ENCODE results near the gene TCAP.

The TCAP gene

GRCh38 chr17:39664581-39665561 lies at the start of gene TCAP:
TCAP (plus strand) TSS chr17:39665349; CDS start chr17:39665360, 11 bp downstream.
- no peak for DNase-seq (ENCODE audit: low spot score)

GRCh38 chr17:39615434-39615833 lies 49.7 kb upstream of the TCAP start:
- DNase-seq (ENCODE audit: low spot score), result no peak

- DNase-seq (ENCODE audit: low spot score), result no peak
Observed at GRCh38 chr17:39617100-39617445, 48.1 kb upstream of the TCAP start.

GRCh38 chr17:39617446-39618245 lies 47.5 kb upstream of the TCAP start:
- DNase-seq (ENCODE audit: low spot score), result no peak

- DNase-seq (ENCODE audit: low spot score), result no peak
Observed at GRCh38 chr17:39618246-39618913, 46.8 kb upstream of the TCAP start.

- no peak for DNase-seq (ENCODE audit: low spot score)
Observed at GRCh38 chr17:39618956-39619785, 46.0 kb upstream of the TCAP start.

GRCh38 chr17:39619786-39620101 lies 45.4 kb upstream of the TCAP start:
- DNase-seq (ENCODE audit: low spot score), result no peak

- peak; percentile 84 for DNase-seq (ENCODE audit: low spot score)
Observed at GRCh38 chr17:39621523-39622379, 43.4 kb upstream of the TCAP start.

GRCh38 chr17:39622380-39623006 lies 42.7 kb upstream of the TCAP start:
- DNase-seq (ENCODE audit: low spot score), result no peak

- DNase-seq (ENCODE audit: low spot score), result peak; percentile 81
Observed at GRCh38 chr17:39623356-39623950, 41.7 kb upstream of the TCAP start.

- no peak for DNase-seq (ENCODE audit: low spot score)
Observed at GRCh38 chr17:39624313-39624712, 40.8 kb upstream of the TCAP start.

GRCh38 chr17:39625198-39625785 lies 39.9 kb upstream of the TCAP start:
- DNase-seq (ENCODE audit: low spot score), result no peak

- no peak for DNase-seq (ENCODE audit: low spot score)
Observed at GRCh38 chr17:39626171-39627046, 38.7 kb upstream of the TCAP start, which contains the start of gene PPP1R1B. PPP1R1B (plus strand) TSS chr17:39626952; CDS start chr17:39627393, 441 bp downstream.

GRCh38 chr17:39627047-39627711 lies 38.0 kb upstream of the TCAP start:
- no peak for DNase-seq (ENCODE audit: low spot score)

- no peak for DNase-seq (ENCODE audit: low spot score)
Observed at GRCh38 chr17:39627712-39628516, 37.2 kb upstream of the TCAP start.

- DNase-seq (ENCODE audit: low spot score), result no peak
Observed at GRCh38 chr17:39628655-39629493, 36.3 kb upstream of the TCAP start.

Measured in hematopoietic multipotent progenitor cell treated with erythropoietin and hydrocortisone succinate and interleukin-3 and kit ligand, for 15 days (in vitro differentiated cells).